ENCODE data around the gene ACAP2.

The ACAP2 gene

DNA sequence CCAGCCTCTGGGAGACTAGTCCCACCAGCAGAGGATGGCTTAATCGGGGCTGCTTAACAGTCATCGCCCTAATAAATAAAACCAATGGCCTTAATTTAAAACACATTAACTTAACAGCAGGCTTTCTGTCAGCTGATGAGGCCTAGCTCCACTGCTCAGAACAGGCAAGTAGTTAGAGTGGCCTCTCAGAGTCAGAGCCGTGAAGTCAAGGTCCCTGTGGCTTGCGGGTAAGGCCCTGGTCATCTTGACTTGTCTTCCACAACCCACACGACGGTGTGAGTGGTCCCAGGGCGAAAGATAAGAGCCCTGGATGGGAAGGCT is 183.7 kb downstream of the ACAP2 start:
- no peak for DNase-seq

DNA sequence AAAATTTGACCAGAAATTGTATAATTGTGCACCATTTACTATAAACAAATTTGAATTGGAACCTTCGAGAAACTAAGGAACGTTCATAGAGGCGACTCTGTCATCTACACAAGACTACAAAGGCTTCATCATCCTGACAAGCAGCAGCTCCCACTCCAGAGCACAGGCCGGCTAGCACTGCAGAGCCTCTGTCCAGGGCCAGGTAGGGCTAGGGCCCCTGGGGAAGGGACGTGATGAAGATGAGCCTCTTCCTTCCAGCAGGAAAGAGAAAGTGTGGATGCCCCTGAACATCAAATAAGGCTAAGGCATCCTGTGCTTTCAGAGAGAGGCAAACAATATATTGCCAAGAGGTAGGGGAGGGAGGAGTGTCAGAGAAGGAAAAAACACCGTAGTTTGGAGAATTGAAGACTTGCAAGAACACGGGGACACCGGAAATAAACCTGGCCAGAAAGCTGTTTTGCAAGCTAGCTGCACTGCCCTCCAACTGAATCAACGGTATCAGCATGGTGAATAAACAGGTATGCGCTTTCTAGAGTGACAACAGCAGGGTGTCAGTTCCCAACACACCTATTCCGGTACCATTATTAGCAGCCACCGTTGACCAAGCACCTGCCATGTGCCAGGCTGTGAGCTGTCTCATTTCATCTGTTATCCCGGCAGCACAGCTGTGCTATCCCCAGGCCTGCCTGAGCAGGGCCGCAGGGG is 184.2 kb downstream of the ACAP2 start:
- no peak for DNase-seq

DNA sequence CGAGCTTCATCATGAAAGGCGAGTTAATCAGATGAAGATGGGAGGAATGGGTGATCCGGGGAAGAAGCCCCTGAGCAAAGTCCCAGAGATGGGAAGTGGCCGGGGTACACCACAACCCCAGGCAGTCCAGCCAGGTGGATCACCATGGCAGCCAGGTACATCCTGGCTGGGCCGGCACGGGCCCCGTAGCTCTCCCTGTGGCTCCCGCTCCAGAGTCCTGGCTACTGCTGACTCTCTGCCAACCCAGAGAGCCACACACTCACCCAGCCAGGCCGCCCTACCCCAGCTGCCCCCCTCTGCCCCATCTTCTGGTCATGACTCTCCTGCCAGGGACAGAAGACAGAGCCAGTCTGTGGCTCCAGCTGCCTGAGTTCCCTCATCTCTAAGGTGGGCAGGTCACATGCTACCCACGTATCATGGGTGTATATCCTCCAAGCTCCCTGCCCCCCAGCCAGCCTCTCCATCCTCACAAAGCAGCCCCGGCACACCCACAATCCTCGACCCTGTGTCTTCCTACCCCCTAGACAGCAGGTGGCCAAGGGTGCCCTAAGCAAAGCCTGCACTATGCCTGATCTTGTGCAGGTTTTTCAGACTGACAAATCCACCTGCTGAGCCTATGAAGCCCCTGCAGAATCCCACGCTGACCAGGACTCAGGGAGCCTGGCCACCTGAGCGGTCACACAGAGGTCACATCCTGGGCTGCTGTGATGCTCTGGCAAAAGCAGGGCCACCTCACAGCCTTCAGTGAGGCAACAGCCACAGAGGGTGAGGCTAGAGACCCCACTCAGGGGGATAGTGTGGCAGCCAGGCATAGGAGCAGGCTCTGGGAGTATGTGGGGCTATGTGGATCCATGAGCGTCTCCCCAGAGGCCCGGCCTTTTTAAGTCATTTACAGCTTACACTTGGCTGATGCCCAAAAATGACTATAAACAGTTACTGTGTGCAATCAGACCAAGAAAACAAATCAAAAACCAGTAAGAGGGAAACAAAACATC is 185.1 kb downstream of the ACAP2 start:
- DNase-seq, result no peak

DNA sequence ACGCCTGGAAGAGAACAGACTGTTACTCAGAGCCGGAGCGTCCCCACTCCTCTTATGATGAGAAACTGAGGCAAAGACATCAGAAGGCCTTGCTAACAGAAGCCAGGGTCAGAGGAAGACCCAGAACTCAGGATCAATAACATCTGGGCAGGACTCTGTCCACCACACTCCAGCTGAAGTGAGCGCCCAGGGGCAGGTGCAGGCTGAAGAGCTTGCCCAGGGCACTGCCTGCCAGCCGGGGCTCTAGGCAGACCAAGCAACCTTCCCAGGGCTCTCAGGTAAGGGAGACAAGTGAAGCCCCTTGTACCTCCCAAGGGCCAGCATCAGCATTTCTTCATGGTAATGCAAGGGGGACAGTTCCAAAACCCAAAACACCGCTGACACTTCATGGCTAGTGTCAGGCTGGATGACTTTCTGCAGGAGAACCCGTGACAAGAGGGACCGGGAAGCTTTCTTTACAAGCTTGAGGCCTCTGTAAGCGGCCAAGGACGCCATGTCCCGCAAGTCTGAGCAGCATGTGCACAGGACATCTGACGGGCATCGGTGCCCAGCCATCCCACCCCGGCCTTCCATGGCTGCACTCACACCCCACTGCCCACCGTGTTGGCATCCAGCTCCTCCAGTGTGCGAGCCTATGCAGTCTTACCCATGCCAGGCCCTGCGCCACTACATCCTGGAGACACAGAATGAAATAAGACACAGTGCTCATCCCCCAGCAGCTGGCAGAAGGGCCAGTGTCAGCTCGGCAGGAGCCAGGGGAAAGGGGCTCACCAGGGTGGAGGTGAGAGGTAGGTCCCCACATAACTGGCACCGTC is 186.0 kb downstream of the ACAP2 start:
- DNase-seq, result no peak

DNA sequence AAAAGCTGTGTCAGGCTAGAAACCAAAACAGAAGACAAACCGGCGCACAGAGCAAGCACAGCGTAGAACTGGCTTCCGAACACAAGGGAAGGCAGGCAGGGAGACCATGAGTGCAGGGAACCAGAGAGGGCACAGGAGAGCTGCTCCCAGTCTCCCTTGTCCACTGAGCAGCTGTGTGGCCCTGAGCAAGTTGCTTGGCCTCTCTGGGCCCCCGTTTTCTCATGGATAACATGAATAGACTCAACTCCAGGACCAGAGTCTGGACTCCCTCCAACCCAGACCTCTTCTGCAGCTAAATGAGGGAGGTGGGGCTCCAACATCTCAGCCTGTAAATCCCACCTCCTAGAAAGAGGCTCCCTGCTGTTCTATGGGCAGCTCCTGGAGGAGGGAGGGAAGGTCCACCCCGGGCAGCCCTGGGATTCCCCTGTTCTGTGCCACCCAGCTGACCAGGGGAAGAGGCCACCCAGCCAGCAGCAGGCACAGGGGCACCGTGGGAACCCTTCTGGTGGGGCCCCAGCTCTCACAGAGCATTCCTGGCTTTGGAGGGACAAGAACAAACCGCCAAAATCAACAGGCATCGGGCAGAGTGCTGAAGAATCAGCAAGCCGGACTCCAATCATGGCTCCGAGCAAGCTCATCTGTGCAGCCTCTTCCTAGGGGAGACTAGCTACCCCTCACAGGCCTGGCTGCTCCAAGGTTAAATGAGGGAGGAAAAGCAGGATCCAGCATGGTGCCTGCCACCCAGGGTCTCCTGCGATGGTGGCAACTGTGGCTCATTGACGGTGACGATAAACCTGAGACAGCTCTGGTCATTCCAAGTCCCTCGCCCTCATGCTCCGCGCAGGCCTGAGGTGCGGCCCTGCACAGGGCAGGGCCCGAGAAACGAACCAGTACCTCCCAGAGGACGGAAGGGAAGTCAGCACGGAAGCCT is 187.0 kb downstream of the ACAP2 start:
- DNase-seq, result no peak

DNA sequence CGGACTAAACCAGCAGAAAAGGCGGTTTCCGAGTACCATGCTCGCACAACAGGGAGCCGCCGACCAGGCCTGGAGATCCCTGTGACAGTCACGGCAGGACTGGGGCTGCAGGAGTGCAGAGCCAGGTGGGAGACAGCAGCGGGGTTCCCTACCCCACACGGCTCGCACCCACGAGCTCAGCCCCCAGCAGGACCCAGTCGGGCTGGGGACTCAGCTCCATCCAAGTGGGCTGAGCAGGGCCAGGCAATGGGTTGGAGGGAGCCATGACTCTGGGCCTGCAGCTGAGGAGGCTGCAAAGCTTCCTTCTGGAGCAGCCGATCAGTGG is 187.7 kb downstream of the ACAP2 start:
- no peak for DNase-seq

DNA sequence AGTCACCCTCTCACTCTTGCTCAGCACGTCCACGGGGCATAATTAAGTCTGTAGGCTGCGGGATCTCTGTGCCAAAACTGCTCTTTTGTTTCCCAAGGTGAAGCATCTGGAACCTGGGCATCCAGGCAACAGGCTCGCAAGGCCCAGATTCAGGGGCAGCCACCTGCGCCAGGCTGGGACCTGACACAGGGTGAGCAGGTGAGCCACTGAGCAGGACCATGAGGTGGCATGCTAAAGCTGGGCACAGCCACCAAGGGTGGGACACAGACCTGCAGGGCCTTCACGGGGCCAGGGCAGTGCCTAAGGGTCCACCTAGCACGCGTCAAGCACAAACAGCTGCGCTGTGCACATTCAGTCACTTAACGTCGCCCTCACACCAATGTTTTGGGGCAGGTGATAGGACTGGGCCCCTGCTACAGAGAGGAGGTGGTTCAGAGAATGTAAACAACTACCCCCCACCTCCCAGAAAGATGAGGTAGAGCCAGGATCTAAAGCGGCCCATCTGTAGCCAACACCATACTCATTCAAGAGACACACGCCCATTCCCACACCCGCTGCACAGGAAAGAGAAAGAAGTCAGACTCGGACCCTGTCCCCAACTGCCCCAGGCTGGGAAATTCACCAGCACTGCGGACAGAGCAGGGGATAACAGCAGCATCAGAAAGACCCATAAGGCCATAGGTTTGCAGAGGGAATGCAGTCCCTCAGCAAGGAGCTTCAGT is 188.2 kb downstream of the ACAP2 start:
- no peak for DNase-seq

DNA sequence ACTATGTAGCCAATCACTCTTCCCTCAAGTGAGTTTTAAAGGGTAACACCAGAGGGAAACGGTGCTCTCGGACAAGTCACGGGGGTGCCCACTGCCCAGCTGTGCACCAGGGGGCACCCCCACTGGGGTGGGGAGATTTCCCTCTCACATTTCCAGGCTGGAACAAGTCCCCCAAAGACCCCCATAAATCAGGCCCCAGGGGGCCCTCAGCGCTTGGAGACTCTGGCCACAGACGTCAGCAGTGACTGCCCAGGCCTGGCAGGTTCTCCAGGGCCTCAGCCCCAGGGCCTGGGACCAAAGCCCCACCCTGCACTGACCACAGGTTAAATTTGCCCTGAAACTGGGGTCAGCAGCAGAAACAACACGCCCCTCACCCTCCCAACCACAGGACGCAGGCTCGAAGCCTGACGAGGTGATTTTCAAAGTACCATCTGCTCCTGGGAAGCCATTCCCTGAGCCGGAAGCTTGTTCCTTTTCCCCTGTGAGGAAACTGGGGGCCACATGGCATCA is 188.8 kb downstream of the ACAP2 start:
- DNase-seq, result no peak

DNA sequence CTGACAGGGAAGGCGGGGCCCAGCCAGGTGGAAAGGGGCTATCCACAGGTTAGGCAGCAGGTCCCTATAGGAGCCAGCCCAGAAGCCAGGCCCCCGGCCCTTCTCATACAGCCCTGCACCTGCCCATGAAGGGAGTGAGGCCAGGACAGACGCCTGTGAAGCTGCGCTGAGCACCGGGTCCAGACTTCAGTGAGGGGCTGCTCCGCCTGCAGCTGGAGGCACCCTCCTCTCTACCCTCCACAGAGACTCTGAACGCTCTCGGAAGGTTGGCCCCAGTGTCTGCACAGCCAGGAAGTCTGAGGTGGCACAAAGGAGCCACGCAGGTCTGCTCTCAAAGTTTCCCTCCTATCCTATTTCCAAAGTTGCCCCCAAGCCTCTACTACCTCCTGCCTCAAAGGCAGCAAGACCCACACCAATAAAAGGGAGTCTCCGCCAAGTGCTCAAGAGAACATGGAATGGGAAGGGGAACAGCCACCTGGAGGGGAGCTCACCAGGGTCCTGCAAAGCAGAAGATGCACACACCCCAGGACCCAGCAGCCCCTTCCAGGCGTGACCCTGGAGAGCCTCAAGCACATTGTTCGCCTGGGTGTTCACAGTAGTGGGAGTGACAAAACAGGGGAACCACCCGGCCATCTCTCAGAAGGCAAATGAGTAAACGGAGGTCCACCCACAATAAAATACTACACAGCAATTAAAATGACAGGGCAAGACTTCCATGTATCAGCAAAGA is 191.3 kb downstream of the ACAP2 start:
- no peak for DNase-seq

DNA sequence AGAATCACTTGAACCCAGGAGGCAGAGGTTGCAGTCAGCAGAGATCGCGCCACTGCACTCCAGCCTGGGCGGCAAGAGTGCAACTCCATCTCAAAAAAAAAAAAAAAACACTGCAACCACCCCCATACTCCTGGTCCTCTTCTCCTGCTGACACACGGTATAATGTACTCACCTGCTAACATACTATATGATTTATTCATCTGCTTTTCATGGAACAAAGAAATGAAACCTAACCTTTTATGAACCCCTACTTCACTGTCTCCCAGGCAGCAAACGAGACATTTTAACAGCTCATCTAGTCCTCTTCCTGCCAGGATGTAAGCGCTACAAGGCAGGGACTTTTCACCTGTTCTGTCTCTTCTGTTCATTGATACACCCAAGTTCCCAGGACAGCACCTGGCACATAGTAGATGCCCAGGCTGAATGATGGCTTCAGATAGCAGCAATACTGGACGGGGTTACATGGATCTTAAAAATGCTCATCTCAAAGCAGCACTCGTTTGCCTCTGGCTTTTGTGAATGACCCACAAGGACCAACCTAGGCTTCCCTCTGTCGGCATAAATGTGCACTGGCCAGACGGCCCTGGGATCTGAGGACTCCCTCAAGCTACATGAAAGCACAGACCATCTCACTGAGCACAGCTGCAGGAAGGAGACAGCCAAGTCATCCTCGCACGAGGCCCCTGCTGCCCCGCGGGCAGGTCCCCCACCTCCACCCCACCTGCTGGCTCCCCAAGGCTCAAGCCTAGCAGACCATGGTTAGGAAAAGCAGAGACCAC is 192.2 kb downstream of the ACAP2 start:
- DNase-seq, result no peak

DNA sequence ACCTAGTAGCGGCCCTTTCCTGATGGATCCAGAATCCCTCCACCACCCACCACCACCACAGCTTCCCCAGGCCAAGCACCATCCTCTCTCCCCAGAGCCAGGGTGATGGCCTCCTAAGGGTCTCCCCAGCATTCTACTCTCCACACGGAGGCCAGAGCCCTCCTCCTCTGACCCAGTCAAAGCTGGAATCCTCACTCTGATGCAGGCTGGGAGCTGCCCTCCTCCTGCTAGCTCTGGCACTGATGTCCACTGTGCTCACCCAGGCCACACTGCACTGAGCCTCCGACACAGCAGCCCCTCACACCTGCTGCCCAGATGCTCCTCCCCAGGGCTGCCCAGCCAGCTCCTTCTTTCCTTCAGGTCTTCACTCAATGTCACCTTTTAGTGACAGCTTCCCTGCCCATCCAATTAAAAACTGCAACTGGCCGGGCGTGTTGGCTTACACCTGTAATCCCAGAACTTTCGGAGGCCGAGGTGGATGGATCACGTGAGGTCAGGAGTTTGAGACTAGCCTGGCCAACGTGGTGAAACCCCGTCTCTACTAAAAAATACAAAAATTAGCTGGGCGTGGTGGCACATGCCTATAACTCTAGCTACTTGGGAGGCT is 192.9 kb downstream of the ACAP2 start:
- DNase-seq, result no peak

DNA sequence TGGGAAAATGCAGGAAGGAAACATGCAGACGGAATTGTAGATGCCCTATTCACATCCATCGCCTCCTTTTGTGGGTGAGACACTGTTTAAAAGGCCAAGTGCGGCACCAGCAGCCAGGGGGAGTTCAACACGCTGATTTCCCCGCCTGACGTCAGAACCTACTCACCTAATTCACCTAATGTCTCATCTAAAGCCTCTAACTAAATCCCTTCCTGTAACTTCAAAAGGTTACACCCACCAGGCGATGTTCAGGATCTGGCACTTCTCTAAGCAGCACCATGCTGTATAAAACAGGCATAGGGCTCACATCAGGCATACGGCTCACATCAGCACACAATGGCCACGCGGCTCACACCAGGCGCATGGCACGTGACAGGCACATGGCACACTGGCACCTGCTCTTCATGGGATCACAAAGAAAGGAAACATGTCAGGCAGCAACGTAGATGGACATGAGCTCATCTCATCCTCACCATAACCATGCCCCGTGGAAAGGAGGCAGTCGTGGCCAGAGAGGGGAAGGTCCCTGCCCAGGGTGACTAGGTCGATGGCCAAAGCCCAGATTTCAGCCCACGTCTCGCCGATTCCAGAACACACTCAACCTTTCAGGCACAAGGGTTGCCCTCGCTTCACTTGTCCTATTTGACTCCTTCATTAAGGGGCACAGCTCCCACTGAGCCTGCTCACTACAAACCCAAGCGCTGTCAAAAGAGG is 193.6 kb downstream of the ACAP2 start:
- no peak for DNase-seq

DNA sequence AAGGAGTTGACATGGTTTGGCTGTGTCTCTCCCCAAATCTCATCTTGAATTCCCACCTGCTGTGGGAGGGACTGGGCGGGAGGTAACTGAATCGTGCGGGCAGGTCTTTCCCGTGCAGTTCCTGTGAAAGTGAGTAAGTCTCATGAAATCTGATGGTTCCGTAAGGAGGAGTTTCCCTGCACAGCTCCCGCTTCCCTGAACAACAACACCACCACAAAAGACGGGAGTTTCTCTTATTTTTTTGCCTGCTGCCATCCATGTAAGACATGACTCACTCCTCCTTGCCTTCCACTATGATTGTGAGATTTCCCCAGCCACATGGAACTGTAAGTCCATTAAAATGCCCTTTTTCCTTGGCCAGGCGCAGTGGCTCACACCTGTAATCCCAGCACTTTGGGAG is 194.5 kb downstream of the ACAP2 start:
- DNase-seq, result no peak

DNA sequence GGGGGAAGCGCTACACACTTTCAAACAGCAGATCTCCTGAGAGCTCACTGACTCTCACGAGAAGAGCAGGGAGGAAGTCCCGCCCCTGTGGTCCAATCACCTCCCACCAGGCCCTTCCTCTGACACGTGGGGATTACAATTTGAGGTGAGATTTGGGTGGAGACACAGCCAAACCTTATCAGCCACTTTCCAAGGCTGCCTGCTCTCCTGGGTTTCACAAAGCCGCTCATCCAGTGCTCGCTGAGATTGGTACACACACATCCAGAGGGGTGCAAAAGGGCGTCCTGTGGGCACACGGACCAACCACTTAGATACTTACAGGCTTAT is 195.0 kb downstream of the ACAP2 start:
- no peak for DNase-seq

DNA sequence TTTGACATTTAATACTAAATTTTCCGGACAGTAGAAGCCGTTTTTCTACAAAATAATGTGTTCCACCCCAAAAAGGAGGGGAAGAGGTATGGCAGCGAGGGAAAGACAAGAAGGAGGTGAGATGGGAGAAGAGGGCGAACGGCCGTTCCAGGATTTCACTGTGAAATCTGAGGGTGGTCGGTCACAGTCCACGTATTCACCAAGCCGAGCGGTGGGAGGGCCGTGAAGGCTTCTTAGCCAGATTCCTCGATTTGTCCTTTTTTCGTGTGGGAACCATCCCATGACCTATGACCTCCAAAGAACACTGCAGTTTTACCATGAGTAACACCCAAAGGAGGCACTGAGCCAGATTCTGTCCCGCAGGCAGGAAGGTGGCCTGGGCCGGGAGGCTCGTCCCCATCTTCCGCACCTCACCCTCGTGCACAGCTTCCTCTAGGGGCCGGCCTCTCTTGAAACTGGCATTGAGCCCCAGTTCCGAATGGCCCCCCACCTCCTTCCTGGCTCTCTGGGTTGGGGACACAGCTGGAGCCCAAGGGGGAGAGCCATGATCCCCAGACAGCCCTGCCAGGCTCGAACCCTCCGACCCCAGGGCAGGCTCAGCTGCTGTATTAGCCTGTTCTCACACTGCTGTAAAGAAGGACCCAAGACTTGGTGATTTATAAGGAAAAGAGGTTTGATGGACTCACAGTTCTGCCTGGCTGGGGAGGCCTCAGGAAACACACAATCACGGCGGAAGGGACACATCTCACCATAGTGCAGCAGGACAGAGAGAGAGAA is 195.5 kb downstream of the ACAP2 start:
- DNase-seq, result no peak

DNA sequence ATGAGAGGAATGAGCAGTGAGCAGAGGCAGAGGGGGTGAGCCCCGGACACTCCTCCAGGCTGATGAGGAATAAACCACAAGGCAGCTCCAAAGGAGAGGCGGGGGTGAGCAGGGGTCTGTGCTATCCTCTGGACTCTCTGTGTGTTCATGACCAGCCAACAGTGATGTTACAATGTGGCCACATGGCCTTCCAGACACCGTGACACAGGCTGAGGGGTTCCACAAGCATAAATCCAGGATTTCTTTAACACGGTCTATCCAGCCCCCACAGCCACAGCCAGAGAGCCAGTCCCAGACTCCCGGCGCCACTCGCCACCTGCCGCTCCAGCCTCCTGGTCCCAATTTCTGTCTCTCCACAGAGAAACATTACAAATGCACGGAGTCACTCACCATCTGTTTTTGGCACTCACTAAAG is 196.2 kb downstream of the ACAP2 start:
- DNase-seq, result no peak

DNA sequence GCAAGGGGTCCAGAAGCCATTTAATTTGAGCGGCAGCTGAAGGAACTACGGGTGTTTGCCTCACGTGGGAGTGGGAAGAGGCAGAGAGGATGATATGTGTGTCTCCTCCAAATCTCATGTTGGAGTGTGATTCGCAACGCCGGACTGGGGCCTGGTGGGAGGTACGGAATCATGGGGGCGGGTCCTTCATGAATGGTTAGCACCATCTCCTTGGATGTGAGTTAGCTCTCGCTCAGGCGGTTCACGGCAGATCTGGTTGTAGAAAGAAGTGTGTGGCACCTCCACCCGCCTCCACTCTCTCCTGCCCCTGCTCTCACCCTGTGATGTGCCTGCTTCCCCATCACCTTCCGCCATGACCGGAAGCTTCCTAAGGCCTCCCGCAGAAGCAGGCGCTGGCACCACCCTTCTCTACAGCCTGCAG is 197.3 kb downstream of the ACAP2 start:
- no peak for DNase-seq
